ENCODE data around the gene DNAJB14.

DNA sequence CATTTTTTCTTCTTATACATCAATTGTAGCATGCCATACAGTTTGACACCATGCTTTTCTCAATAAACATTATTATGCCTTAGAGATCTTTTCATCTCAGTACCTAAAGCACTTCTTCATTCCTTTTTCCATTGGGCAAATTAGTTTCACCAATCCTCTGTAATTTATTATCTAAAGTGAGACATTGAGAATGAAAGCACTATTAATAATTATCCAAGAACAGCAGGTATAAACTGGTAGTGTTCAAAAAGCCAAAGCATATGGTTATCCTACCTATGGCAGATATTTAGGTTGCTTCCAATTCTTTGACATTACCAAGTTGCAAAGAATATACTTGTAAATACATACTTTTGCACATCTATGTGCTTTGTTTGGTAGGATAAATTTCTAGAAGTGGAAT, 67.8 kb downstream of the DNAJB14 start:
- no peak for TF ChIP-seq POLR2AphosphoS5 (IDR thresholded peaks at IDR 0.05)
- TF ChIP-seq, protein P1, sequence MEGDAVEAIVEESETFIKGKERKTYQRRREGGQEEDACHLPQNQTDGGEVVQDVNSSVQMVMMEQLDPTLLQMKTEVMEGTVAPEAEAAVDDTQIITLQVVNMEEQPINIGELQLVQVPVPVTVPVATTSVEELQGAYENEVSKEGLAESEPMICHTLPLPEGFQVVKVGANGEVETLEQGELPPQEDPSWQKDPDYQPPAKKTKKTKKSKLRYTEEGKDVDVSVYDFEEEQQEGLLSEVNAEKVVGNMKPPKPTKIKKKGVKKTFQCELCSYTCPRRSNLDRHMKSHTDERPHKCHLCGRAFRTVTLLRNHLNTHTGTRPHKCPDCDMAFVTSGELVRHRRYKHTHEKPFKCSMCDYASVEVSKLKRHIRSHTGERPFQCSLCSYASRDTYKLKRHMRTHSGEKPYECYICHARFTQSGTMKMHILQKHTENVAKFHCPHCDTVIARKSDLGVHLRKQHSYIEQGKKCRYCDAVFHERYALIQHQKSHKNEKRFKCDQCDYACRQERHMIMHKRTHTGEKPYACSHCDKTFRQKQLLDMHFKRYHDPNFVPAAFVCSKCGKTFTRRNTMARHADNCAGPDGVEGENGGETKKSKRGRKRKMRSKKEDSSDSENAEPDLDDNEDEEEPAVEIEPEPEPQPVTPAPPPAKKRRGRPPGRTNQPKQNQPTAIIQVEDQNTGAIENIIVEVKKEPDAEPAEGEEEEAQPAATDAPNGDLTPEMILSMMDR (IDR thresholded peaks at IDR 0.05) = no peak
- no peak for TF ChIP-seq POLR2A (IDR thresholded peaks at IDR 0.05)
- no peak for TF ChIP-seq EP300 (IDR thresholded peaks at IDR 0.05)
